HUES64 (cell line): Measurements from ENCODE around the gene MRGPRF.
"Not testable (repeated sequence)": the region's sequence is repeated elsewhere in the genome, so short reads cannot be mapped to it uniquely, and the experiment has no call there.

Experiments used
- H3K27ac ChIP-seq: 2 replicates; pipeline ENCODE4 v1.7.0; 2013; ENCODE audit warnings: low read depth, low read length, inconsistent platforms
- H3K27me3 ChIP-seq: 2 replicates; pipeline ENCODE4 v1.6.1; 2013; ENCODE audit warnings: mild to moderate bottlenecking, low read length; ENCODE audit not compliant: insufficient read depth
- H3K36me3 ChIP-seq: 2 replicates; pipeline ENCODE4 v1.6.1; 2013; ENCODE audit warnings: mild to moderate bottlenecking, low read length; ENCODE audit not compliant: insufficient read depth
- H3K4me1 ChIP-seq: 2 replicates; pipeline ENCODE4 v1.6.1; 2013; ENCODE audit warnings: mild to moderate bottlenecking, low read length, moderate library complexity; ENCODE audit not compliant: insufficient read depth
- H3K4me3 ChIP-seq: 2 replicates; pipeline ENCODE4 v1.5.1; 2013; ENCODE audit warnings: mild to moderate bottlenecking, low read length, moderate library complexity
- H3K9ac ChIP-seq: 2 replicates; pipeline ENCODE4 v1.6.1; 2013; ENCODE audit warnings: mild to moderate bottlenecking, low read depth, low read length
- H3K9me3 ChIP-seq: 2 replicates; pipeline ENCODE4 v1.6.1; 2013; ENCODE audit warnings: low read depth, low read length; ENCODE audit not compliant: insufficient read depth
- WGBS: fragments of 150-250, 120-280 bp; methylation state at CpG from one replicate; pipeline ENCODE4 v1.1.7; 2013; ENCODE audit warnings: missing lambda C conversion rate; 5-methylcytosine and 5-hydroxymethylcytosine counted together

The MRGPRF gene

DNA sequence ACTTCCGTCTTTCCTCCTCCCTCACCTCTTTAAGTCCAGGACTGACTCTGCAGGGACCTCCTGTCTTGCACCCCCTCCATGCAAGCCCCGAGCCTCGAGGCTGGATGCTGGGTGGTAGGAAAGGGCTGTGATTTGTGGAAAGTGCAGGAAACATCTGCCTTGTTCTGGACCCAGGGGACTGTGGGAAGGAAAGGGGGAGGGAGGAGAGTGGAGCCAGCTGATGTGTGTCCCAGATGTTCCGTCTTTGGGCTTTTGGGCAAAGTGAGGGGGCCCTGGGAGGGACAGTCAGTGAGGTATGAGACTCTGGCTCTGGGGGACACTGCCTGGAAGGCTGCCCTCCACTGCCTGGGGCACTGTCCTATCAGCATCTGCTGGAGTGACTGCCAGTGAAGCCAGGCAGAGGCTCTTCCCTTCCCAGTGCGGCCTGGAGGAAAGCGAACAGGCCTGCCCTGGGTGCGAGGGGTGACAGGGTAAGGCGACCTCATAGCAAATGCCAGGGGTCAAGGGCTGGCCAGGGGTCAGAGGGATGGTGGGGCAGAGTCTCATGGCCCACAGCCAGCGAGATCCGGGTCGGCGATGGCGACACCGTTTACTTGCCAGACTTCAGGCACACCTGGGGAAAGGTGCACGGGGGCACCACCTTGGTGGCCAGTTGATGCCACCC, 34.0 kb downstream of the MRGPRF start:
- Histone ChIP-seq H3K9me3 (peaks cover 6% of the 10 kb centered on the region), H3K4me1 (no peaks in the 10 kb centered on the region), H3K27me3 (no peaks in the 10 kb centered on the region), H3K27ac (no peak overlapping the region), H3K4me3 (no peak overlapping the region), H3K36me3 (no peaks in the 10 kb centered on the region), H3K9ac (no peak overlapping the region)
- 89% methylated on average over 15 of the region's 15 CpGs for WGBS

DNA sequence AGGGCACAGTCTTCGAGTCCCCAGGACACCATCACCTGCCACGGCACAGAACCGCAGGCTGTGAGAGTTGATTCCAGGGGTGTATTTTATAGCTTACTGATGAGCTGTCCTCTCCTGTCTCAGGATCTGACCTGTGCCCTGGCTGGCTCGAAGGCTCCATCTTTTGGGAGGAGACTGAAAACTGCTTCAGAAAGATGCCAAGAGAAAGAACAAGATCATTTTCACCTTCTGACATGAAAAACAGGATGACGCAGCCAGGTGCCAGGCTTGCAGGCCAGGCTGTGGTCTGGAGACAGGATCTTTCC, 34.5 kb downstream of the MRGPRF start:
- H3K27ac ChIP-seq: no peak overlapping the region
- no peaks in the 10 kb centered on the region for H3K27me3 ChIP-seq
- no peaks in the 10 kb centered on the region for H3K36me3 ChIP-seq
- no peak overlapping the region for H3K9ac ChIP-seq
- 90% methylated on average over 5 of the region's 5 CpGs for WGBS
- H3K4me3 ChIP-seq: no peak overlapping the region
- no peaks in the 10 kb centered on the region for H3K4me1 ChIP-seq
- peaks cover 6% of the 10 kb centered on the region for H3K9me3 ChIP-seq

DNA sequence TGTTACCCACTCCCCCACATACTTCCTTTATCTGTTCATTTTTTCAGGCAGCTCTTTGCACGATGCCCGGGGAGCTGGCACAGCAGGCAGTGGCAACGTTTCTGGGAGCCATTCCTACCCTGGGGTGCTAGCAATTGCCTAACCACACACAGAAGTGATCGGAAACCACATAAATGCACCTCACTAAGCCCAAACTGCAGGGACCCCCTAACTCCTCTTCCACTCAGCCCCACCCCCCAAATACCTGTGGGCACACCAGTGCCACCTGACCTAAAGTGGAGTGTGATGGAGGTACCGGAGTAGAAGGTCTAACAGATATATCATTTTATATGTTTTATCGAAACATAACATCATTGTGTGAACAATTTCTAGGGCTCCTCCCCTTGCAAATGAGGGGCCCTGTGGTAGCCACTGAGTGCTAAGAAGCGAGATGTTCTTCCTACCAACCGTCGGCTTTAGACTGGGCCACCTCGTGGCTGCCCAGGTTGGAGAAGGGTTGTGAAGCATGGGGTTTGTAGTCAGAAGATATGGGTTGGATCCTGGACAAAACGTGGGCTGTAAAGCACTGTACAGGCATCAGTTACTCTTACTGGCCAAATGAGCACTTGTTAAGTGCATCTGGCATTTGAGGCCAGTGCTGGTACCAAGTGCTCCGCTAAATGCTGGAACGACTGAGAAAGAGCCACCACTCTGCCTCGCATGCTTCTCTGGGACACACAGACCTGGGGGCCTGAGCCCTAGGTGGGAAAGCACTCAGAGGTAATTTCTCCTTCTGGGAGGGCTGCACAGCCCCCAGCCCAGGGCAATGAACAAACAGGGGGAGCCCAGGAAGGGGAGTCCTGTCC, 35.0 kb downstream of the MRGPRF start:
- WGBS: 89% methylated on average over 13 of the region's 14 CpGs

DNA sequence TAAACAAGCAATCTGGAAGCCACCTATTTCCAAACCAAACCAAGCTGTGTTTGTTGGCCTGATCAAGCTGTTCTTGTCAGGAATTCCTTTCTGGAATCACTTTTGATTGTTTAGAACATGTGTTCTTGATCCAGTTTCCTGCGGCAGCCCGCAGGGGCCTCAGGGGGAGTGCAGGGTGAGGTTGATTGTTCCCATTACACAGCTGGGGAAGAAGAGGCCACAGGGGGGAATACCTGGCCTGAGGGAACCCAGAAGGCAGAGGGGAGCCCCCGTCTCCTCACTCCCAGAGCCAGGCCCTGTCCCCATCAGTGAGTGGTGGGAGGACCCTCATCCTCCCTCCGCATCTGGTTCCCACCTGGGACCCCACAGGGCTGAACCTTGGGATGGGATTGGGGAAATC, 36.5 kb downstream of the MRGPRF start:
- H3K36me3 ChIP-seq: no peaks in the 10 kb centered on the region
- no peak overlapping the region for H3K27ac ChIP-seq
- no peaks in the 10 kb centered on the region for H3K4me1 ChIP-seq
- no peak overlapping the region for H3K4me3 ChIP-seq
- no peaks in the 10 kb centered on the region for H3K27me3 ChIP-seq
- H3K9me3 ChIP-seq: peaks cover 6% of the 10 kb centered on the region
- 92% methylated on average over 4 of the region's 4 CpGs for WGBS
- H3K9ac ChIP-seq: no peak overlapping the region

More for the DNA sequence above, 35.0 kb downstream of the MRGPRF start:
- H3K4me1 ChIP-seq: no peaks in the 10 kb centered on the region
- no peak overlapping the region for H3K4me3 ChIP-seq
- H3K9ac ChIP-seq: no peak overlapping the region
- H3K27ac ChIP-seq: no peak overlapping the region
- no peaks in the 10 kb centered on the region for H3K27me3 ChIP-seq
- no peaks in the 10 kb centered on the region for H3K36me3 ChIP-seq
- H3K9me3 ChIP-seq: peaks cover 6% of the 10 kb centered on the region

DNA sequence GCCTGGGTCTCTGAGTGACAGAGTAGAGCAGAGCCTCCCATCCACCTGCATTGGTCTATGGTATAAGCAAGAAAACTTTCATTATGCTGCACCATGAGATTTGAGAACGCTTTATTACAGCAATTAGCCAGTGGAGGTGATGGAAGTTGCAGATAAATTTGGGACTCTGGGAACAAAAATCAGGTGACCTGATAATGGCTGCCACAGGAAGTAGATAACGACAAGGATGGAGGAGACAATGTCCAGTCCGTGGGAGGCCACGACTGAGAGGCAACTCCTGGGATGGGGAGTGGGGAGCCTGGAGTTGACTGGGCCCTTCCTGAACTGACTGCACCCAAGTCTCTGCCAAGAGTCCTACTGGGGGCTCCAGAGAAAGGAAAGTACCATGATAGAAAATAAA, 37.0 kb downstream of the MRGPRF start:
- Histone ChIP-seq H3K36me3 (no peaks in the 10 kb centered on the region), H3K4me3 (no peak overlapping the region), H3K4me1 (no peaks in the 10 kb centered on the region), H3K27ac (no peak overlapping the region), H3K9ac (no peak overlapping the region), H3K9me3 (peaks cover 6% of the 10 kb centered on the region), H3K27me3 (no peaks in the 10 kb centered on the region)
- 72% methylated on average over 4 of the region's 4 CpGs for WGBS

DNA sequence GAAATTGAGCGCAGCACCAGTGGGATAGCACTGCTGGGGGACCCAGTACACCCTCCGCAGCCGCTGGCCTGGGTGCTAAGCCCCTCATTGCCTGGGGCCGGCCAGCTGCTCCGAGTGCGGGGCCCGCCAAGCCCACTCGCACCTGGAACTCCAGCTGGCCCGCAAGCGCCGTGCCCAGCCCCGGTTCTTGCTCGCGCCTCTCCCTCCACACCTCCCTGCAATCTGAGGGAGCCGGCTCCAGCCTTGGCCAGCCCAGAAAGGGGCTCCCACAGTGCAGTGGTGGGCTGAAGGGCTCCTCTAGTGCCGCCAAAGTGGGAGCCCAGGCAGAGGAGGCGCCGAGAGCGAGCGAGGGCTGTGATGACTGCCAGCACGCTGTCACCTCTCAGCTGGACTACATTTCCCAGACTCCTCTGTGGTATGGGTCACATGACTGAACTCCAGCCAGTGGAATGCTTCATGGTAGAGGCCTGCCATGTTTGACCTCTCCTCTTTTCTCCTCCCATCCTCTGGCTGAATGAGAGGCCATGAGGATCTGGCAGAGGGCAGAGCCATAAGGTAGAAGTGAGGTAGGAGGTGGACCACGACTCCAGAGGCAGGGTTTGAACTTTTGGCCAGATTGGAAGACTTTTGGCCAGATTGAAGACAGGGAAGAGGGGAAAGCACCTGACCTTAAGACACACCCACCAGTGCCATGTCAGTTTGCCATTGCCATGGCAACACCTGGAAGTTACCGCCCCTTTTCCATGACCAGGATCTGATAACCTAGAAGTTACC, 38.4 kb downstream of the MRGPRF start:
- peaks cover 6% of the 10 kb centered on the region for H3K9me3 ChIP-seq
- H3K27ac ChIP-seq: no peak overlapping the region
- no peaks in the 10 kb centered on the region for H3K36me3 ChIP-seq
- H3K27me3 ChIP-seq: no peaks in the 10 kb centered on the region
- H3K4me1 ChIP-seq: no peaks in the 10 kb centered on the region
- no peak overlapping the region for H3K4me3 ChIP-seq
- 87% methylated on average over 23 of the region's 23 CpGs for WGBS
- no peak overlapping the region for H3K9ac ChIP-seq

DNA sequence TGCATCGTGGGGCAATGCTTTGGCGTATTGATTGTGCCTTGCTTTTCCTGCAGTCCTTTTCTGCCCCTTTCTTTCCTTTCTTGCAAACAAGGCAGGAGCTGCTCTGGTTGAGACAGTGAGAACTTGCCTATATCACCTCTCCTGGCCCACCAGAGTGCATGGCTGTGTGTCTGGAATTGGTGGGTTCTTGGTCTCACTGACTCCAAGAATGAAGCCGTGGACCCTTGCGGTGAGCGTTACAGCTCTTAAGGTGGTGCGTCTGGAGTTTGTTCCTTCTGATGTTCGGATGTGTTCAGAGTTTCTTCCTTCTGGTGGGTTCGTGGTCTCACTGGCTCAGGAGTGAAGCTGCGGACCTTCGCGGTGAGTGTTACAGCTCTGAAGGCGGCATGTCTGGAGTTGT, 39.3 kb downstream of the MRGPRF start:
- H3K9me3 ChIP-seq, H3K27me3 ChIP-seq, H3K9ac ChIP-seq, H3K27ac ChIP-seq, H3K36me3 ChIP-seq, H3K4me1 ChIP-seq, H3K4me3 ChIP-seq: not testable (repeated sequence)
- 94% methylated on average over 12 of the region's 12 CpGs for WGBS

GRCh38 chr11:68973219-68973618, 39.8 kb downstream of the MRGPRF start:
- no peaks in the 10 kb centered on the region for H3K36me3 ChIP-seq
- peaks cover 6% of the 10 kb centered on the region for H3K9me3 ChIP-seq
- WGBS: 90% methylated on average over 4 of the region's 4 CpGs
- no peaks in the 10 kb centered on the region for H3K4me1 ChIP-seq
- no peak overlapping the region for H3K27ac ChIP-seq
- H3K9ac ChIP-seq: no peak overlapping the region
- H3K27me3 ChIP-seq: no peaks in the 10 kb centered on the region
- no peak overlapping the region for H3K4me3 ChIP-seq

- no peak overlapping the region for H3K9ac ChIP-seq
- H3K4me3 ChIP-seq: no peak overlapping the region
- 90% methylated on average over 8 of the region's 8 CpGs for whole genome bisulfite sequencing
- peaks cover 6% of the 10 kb centered on the region for H3K9me3 ChIP-seq
- H3K36me3 ChIP-seq: no peaks in the 10 kb centered on the region
- no peaks in the 10 kb centered on the region for H3K4me1 ChIP-seq
- H3K27me3 ChIP-seq: no peaks in the 10 kb centered on the region
- H3K27ac ChIP-seq: no peak overlapping the region
Observed at GRCh38 chr11:68970921-68971636, 42.0 kb downstream of the MRGPRF start.

DNA sequence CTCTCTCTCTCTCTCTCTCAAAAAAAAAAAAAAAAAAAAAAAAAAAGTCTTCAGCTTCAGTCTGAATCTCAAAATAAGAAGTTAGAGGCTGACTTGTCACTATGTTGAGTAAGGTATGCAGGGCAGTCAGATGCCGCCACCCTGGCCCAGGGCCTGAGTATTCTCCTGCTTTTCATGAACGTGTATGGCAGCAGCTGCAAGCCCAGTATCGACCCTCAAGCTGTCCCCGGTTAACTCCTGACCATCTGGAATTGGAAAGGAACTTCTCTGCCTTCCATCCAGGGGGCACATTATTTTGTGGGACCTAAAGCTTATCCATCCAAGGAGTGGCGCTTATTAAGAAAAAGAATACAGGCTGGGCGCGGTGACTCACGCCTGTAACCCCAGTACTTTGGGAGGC, 43.7 kb downstream of the MRGPRF start:
- Histone ChIP-seq H3K4me3 (no peak overlapping the region), H3K4me1 (no peaks in the 10 kb centered on the region), H3K9ac (no peak overlapping the region), H3K27ac (no peak overlapping the region), H3K27me3 (no peaks in the 10 kb centered on the region), H3K9me3 (no peaks in the 10 kb centered on the region), H3K36me3 (no peaks in the 10 kb centered on the region)
- WGBS: 90% methylated on average over 8 of the region's 8 CpGs
